ENCODE data around the gene UTP25. TPM values are rescaled to one million over a fixed set of nuclear protein-coding genes. Genes with fewer than 3 reads are reported as not detected.

The UTP25 gene
- total RNA-seq, 2 experiments from 2014 or later, result 6.3 to 6.5 TPM

GRCh38 chr1:209877087-209877764, 49.5 kb downstream of the UTP25 start:
- no peak for ATAC-seq
- Mint-ChIP-seq H3K27me3 (ENCODE audit: low read depth) (peaks cover 8% of the 10 kb centered on the region), H3K27ac (no peak overlapping the region), H3K36me3 (ENCODE audit: low read depth) (no peaks in the 10 kb centered on the region), H3K4me1 (ENCODE audit: low read depth) (no peaks in the 10 kb centered on the region), H3K4me3 (no peak overlapping the region), H3K9me3 (ENCODE audit: insufficient read depth) (no peaks in the 10 kb centered on the region)
- CTCF ChIA-PET, result no interaction called here
- POLR2A ChIA-PET, result no interaction called here
- no peak for DNase-seq

GRCh38 chr1:209878964-209879363, 51.2 kb downstream of the UTP25 start:
- H3K4me1 Mint-ChIP-seq (ENCODE audit: low read depth), result no peaks in the 10 kb centered on the region
- POLR2A ChIA-PET, result interaction anchor here (0.7 kb wide), 1 partner anchor 615 kb away, joined by 3 read pairs; no protein-coding TSS in a partner anchor
- DNase-seq, result no peak

GRCh38 chr1:209879539-209879938, 51.8 kb downstream of the UTP25 start:
- Mint-ChIP-seq H3K9me3 (ENCODE audit: insufficient read depth) (no peaks in the 10 kb centered on the region), H3K36me3 (ENCODE audit: low read depth) (no peaks in the 10 kb centered on the region), H3K4me1 (ENCODE audit: low read depth) (no peaks in the 10 kb centered on the region), H3K4me3 (no peak overlapping the region), H3K27me3 (ENCODE audit: low read depth) (peaks cover 20% of the 10 kb centered on the region), H3K27ac (no peak overlapping the region)
- no peak for DNase-seq
- no peak for ATAC-seq
- ChIA-PET CTCF (no interaction called here), POLR2A (interaction anchor here (0.7 kb wide), 1 partner anchor 615 kb away, joined by 3 read pairs; no protein-coding TSS in a partner anchor)

More at GRCh38 chr1:209878964-209879363, 51.2 kb downstream of the UTP25 start:
- Mint-ChIP-seq H3K4me3 (no peak overlapping the region), H3K27ac (no peak overlapping the region), H3K27me3 (ENCODE audit: low read depth) (peaks cover 16% of the 10 kb centered on the region), H3K9me3 (ENCODE audit: insufficient read depth) (no peaks in the 10 kb centered on the region), H3K36me3 (ENCODE audit: low read depth) (no peaks in the 10 kb centered on the region)
- no peak for ATAC-seq
- CTCF ChIA-PET, result no interaction called here

GRCh38 chr1:209880031-209880430, 52.3 kb downstream of the UTP25 start:
- peaks cover 20% of the 10 kb centered on the region for H3K27me3 Mint-ChIP-seq (ENCODE audit: low read depth)
- ATAC-seq, result no peak
- CTCF ChIA-PET, result no interaction called here

GRCh38 chr1:209881619-209882018, 53.8 kb downstream of the UTP25 start:
- no peaks in the 10 kb centered on the region for H3K9me3 Mint-ChIP-seq (ENCODE audit: insufficient read depth)
- CTCF ChIA-PET, result interaction anchor here (1.6 kb wide), 1 partner anchor 21 kb away, joined by 4 read pairs; no protein-coding TSS in a partner anchor

More at GRCh38 chr1:209880031-209880430, 52.3 kb downstream of the UTP25 start:
- H3K4me3 Mint-ChIP-seq, result no peak overlapping the region
- H3K27ac Mint-ChIP-seq, result no peak overlapping the region
- no peaks in the 10 kb centered on the region for H3K9me3 Mint-ChIP-seq (ENCODE audit: insufficient read depth)
- POLR2A ChIA-PET, result no interaction called here
- DNase-seq, result no peak
- H3K36me3 Mint-ChIP-seq (ENCODE audit: low read depth), result no peaks in the 10 kb centered on the region
- H3K4me1 Mint-ChIP-seq (ENCODE audit: low read depth), result no peaks in the 10 kb centered on the region

GRCh38 chr1:209882286-209882685, 54.5 kb downstream of the UTP25 start:
- Mint-ChIP-seq H3K9me3 (ENCODE audit: insufficient read depth) (no peaks in the 10 kb centered on the region), H3K4me3 (no peak overlapping the region), H3K27me3 (ENCODE audit: low read depth) (peaks cover 24% of the 10 kb centered on the region), H3K27ac (no peak overlapping the region), H3K36me3 (ENCODE audit: low read depth) (no peaks in the 10 kb centered on the region), H3K4me1 (ENCODE audit: low read depth) (no peaks in the 10 kb centered on the region)
- DNase-seq, result no peak
- CTCF ChIA-PET, result interaction anchor here (1.6 kb wide), 1 partner anchor 22 kb away, joined by 4 read pairs; no protein-coding TSS in a partner anchor
- no peak for ATAC-seq
- POLR2A ChIA-PET, result interaction anchor here (0.6 kb wide), 1 partner anchor 39 kb away, joined by 3 read pairs; no protein-coding TSS in a partner anchor

More at GRCh38 chr1:209881619-209882018, 53.8 kb downstream of the UTP25 start:
- POLR2A ChIA-PET, result no interaction called here
- no peaks in the 10 kb centered on the region for H3K4me1 Mint-ChIP-seq (ENCODE audit: low read depth)
- ATAC-seq (no peak), DNase-seq (no peak)
- no peak overlapping the region for H3K4me3 Mint-ChIP-seq
- H3K27ac Mint-ChIP-seq, result no peak overlapping the region
- peaks cover 22% of the 10 kb centered on the region for H3K27me3 Mint-ChIP-seq (ENCODE audit: low read depth)
- no peaks in the 10 kb centered on the region for H3K36me3 Mint-ChIP-seq (ENCODE audit: low read depth)

GRCh38 chr1:209882942-209883340, 55.2 kb downstream of the UTP25 start:
- DNase-seq, result no peak
- peaks cover 24% of the 10 kb centered on the region for H3K27me3 Mint-ChIP-seq (ENCODE audit: low read depth)
- CTCF ChIA-PET, result no interaction called here
- H3K27ac Mint-ChIP-seq, result no peak overlapping the region
- POLR2A ChIA-PET, result no interaction called here
- H3K36me3 Mint-ChIP-seq (ENCODE audit: low read depth), result no peaks in the 10 kb centered on the region
- H3K9me3 Mint-ChIP-seq (ENCODE audit: insufficient read depth), result no peaks in the 10 kb centered on the region
- ATAC-seq, result no peak
- no peaks in the 10 kb centered on the region for H3K4me1 Mint-ChIP-seq (ENCODE audit: low read depth)
- no peak overlapping the region for H3K4me3 Mint-ChIP-seq

GRCh38 chr1:209883341-209883971, 55.7 kb downstream of the UTP25 start:
- Mint-ChIP-seq H3K27me3 (ENCODE audit: low read depth) (peaks cover 24% of the 10 kb centered on the region), H3K4me3 (no peak overlapping the region), H3K27ac (no peak overlapping the region), H3K36me3 (ENCODE audit: low read depth) (no peaks in the 10 kb centered on the region), H3K4me1 (ENCODE audit: low read depth) (no peaks in the 10 kb centered on the region), H3K9me3 (ENCODE audit: insufficient read depth) (no peaks in the 10 kb centered on the region)
- CTCF ChIA-PET, result interaction anchor here (0.6 to 0.7 kb wide), 2 partner anchors 48 to 61 kb away, joined by 3 to 4 read pairs; no protein-coding TSS in a partner anchor
- POLR2A ChIA-PET, result no interaction called here
- no peak for ATAC-seq
- DNase-seq, result no peak

- ChIA-PET POLR2A (no interaction called here), CTCF (no interaction called here)
- Mint-ChIP-seq H3K9me3 (ENCODE audit: insufficient read depth) (no peaks in the 10 kb centered on the region), H3K27ac (no peak overlapping the region), H3K4me1 (ENCODE audit: low read depth) (no peaks in the 10 kb centered on the region), H3K27me3 (ENCODE audit: low read depth) (peaks cover 22% of the 10 kb centered on the region), H3K4me3 (no peak overlapping the region), H3K36me3 (ENCODE audit: low read depth) (no peaks in the 10 kb centered on the region)
- no peak for ATAC-seq
- DNase-seq, result no peak
Measured at GRCh38 chr1:209884249-209884648, 56.5 kb downstream of the UTP25 start.

- CTCF ChIA-PET, result interaction anchor here (0.7 kb wide), 1 partner anchor 25 kb away, joined by 3 read pairs; no protein-coding TSS in a partner anchor
- ATAC-seq, result peak; percentile 39
- no peak overlapping the region for H3K4me3 Mint-ChIP-seq
- peaks cover 22% of the 10 kb centered on the region for H3K27me3 Mint-ChIP-seq (ENCODE audit: low read depth)
- DNase-seq, result peak; percentile 33
- H3K4me1 Mint-ChIP-seq (ENCODE audit: low read depth), result no peaks in the 10 kb centered on the region
- H3K36me3 Mint-ChIP-seq (ENCODE audit: low read depth), result no peaks in the 10 kb centered on the region
- no peak overlapping the region for H3K27ac Mint-ChIP-seq
- POLR2A ChIA-PET, result no interaction called here
- no peaks in the 10 kb centered on the region for H3K9me3 Mint-ChIP-seq (ENCODE audit: insufficient read depth)
Measured at GRCh38 chr1:209884665-209885117, 56.9 kb downstream of the UTP25 start.

- no peaks in the 10 kb centered on the region for H3K4me1 Mint-ChIP-seq (ENCODE audit: low read depth)
- no peaks in the 10 kb centered on the region for H3K36me3 Mint-ChIP-seq (ENCODE audit: low read depth)
- DNase-seq, result no peak
- no peaks in the 10 kb centered on the region for H3K9me3 Mint-ChIP-seq (ENCODE audit: insufficient read depth)
- POLR2A ChIA-PET, result no interaction called here
- CTCF ChIA-PET, result interaction anchor here (0.7 kb wide), 1 partner anchor 24 kb away, joined by 3 read pairs; no protein-coding TSS in a partner anchor
- ATAC-seq, result no peak
- no peak overlapping the region for H3K27ac Mint-ChIP-seq
- H3K4me3 Mint-ChIP-seq, result no peak overlapping the region
- peaks cover 22% of the 10 kb centered on the region for H3K27me3 Mint-ChIP-seq (ENCODE audit: low read depth)
Measured at GRCh38 chr1:209885403-209886218, 57.8 kb downstream of the UTP25 start.

- no peaks in the 10 kb centered on the region for H3K9me3 Mint-ChIP-seq (ENCODE audit: insufficient read depth)
- CTCF ChIA-PET, result no interaction called here
- no peaks in the 10 kb centered on the region for H3K36me3 Mint-ChIP-seq (ENCODE audit: low read depth)
- no peak for ATAC-seq
- no peak for DNase-seq
- no peaks in the 10 kb centered on the region for H3K4me1 Mint-ChIP-seq (ENCODE audit: low read depth)
- H3K27ac Mint-ChIP-seq, result no peak overlapping the region
- POLR2A ChIA-PET, result no interaction called here
- peaks cover 22% of the 10 kb centered on the region for H3K27me3 Mint-ChIP-seq (ENCODE audit: low read depth)
- H3K4me3 Mint-ChIP-seq, result no peak overlapping the region
Measured at GRCh38 chr1:209886219-209886536, 58.4 kb downstream of the UTP25 start.

Measured in activated CD8-positive, alpha-beta T cell treated with anti-CD3 and anti-CD28 coated beads, Interleukin-2, amount 10 ng/mL, durations not matched to agents 7 days and 5 days (primary cell).